Measurements from ENCODE around the gene MR1. TPM values are rescaled to one million over a fixed set of nuclear protein-coding genes. Genes with fewer than 3 reads are reported as not detected.
A peak's percentile ranks its signal among the peaks of the same experiment; 100 is the strongest.
"Not testable (repeated sequence)": the region's sequence is repeated elsewhere in the genome, so short reads cannot be mapped to it uniquely, and the experiment has no call there.

The MR1 gene
- total RNA-seq, 2 donors from 2014 or later: 19.6 to 30.0 TPM

DNA sequence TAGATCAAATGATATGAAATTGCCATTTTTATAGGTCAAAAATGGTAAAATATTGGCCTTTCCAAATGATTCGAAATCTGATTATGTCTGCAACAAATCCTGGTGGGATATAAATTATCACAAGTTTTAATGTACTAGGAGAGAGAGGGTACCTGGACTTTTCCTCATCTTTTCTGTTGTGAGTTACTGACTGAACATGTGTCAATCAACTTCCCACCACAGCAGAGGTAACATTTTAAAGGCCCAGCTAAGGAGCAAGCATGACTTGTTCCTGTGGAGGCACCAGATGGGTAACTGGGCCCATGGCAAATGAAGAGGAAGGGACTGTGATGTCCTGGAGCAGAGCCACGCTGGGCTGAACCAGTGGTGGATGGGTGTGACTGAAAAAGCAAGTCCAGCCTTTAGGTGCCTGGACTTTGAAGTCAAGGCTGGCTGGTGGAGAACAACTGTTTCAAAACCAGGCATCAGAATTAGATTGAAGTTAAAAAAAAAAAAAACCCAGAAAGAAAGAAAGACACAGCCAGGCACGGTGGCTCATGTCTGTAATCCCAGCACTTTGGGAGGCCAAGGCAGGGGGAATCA is 6.6 kb downstream of the MR1 start:
- Histone ChIP-seq H3K9me3 (no peaks in the 10 kb centered on the region), H3K4me3 (no peak overlapping the region), H3K4me1 (ENCODE audit: control insufficient read depth in 1 of 2, low read depth in 2 of 2) (peaks cover 24 to 33% of the 10 kb centered on the region in 2 donors), H3K36me3 (no peaks in the 10 kb centered on the region), H3K27ac (peak overlapping the region in 1 of 2 donors; percentile 53), H3K27me3 (replicated peaks; ENCODE audit: insufficient read depth) (no peaks in the 10 kb centered on the region)
- DNase-seq (ENCODE audit: low spot score) (no peak), ATAC-seq (ENCODE audit: insufficient number of reproducible peaks, low FRiP score, low read depth) (no peak)
- TF ChIP-seq, protein P1, sequence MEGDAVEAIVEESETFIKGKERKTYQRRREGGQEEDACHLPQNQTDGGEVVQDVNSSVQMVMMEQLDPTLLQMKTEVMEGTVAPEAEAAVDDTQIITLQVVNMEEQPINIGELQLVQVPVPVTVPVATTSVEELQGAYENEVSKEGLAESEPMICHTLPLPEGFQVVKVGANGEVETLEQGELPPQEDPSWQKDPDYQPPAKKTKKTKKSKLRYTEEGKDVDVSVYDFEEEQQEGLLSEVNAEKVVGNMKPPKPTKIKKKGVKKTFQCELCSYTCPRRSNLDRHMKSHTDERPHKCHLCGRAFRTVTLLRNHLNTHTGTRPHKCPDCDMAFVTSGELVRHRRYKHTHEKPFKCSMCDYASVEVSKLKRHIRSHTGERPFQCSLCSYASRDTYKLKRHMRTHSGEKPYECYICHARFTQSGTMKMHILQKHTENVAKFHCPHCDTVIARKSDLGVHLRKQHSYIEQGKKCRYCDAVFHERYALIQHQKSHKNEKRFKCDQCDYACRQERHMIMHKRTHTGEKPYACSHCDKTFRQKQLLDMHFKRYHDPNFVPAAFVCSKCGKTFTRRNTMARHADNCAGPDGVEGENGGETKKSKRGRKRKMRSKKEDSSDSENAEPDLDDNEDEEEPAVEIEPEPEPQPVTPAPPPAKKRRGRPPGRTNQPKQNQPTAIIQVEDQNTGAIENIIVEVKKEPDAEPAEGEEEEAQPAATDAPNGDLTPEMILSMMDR (IDR thresholded peaks at IDR 0.05): no peak

DNA sequence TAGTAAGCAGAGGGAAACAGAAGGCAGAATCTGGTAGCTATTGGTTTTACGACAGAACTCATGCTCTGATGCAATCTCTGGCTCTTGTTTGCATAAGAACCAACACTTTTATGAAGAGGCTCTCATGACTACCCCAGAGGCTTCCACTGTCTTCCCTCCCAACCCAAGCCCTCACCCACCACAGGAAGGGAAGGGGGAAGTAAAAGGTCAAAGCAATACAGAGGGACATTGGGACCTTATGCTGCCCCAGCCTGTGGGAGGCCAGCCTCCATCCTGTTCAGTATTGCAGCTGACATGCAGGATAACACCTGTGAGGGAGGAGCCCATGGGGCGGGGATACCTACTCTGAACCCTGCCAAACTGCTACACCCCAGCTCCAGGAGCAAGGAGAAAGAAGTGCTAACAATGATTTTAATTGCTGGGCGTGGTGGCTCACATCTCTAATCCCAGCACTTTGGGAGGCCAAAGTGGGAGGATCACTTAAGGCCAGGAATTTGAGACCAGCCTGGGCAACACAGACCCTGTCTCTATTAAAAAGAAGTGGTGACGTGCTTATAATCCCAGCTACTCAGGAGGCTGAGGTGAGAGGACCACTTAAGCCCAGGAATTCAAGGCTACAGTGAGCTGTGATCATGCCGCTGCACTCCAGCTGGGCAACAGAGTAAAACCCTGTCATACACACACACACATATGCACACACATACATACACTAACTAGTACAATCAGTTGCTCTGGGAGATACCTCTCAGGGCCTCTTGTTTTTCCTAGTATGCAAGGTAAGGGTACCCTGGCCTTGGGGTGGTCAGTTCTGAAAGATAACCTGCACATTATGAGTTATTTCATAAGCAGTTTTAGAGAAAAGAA is 9.5 kb downstream of the MR1 start:
- H3K4me1 ChIP-seq (ENCODE audit: control insufficient read depth in 1 of 2, low read depth in 2 of 2): peaks cover 10 to 16% of the 10 kb centered on the region in 2 donors
- H3K27ac ChIP-seq: no peak overlapping the region
- H3K27me3 ChIP-seq (replicated peaks; ENCODE audit: insufficient read depth): no peaks in the 10 kb centered on the region
- peaks cover 5% of the 10 kb centered on the region for H3K36me3 ChIP-seq
- no peak overlapping the region for H3K4me3 ChIP-seq
- DNase-seq (ENCODE audit: low spot score) (no peak), ATAC-seq (ENCODE audit: insufficient number of reproducible peaks, low FRiP score, low read depth) (no peak)
- TF ChIP-seq, protein P1 (IDR thresholded peaks at IDR 0.05): no peak
- no peaks in the 10 kb centered on the region for H3K9me3 ChIP-seq

DNA sequence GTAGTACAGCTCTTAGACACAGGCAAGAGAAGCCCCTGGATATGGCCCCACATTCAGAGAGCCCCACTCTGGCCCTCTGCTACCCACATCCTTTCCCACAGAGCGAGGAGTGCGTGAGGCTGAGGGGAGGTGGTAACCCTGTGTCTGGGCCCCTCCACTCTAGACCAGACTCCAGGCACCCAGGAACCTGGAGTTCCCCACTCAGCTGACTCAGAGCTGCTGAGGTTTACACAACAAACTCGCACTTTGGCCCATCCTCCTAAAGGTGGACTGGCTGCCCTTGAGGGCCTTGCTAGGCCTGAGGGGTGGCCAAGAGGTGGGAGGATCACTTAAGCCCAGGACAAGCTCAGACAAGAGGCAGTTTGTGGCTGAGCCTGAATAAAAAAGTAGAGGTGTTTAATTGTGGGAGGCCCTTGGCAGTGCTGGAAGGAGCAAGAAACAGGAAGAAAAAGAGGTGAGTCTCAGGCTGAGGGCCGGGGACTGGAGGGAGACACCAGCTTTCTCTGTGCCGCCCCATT is 10.7 kb downstream of the MR1 start:
- no peaks in the 10 kb centered on the region for H3K9me3 ChIP-seq
- no peak for DNase-seq (ENCODE audit: low spot score)
- no peak overlapping the region for H3K4me3 ChIP-seq
- H3K4me1 ChIP-seq (ENCODE audit: control insufficient read depth in 1 of 2, low read depth in 2 of 2): peaks cover 10 to 16% of the 10 kb centered on the region in 2 donors
- H3K36me3 ChIP-seq: peaks cover 5% of the 10 kb centered on the region
- H3K27me3 ChIP-seq (replicated peaks; ENCODE audit: insufficient read depth): no peaks in the 10 kb centered on the region
- no peak for ATAC-seq (ENCODE audit: insufficient number of reproducible peaks, low FRiP score, low read depth)
- TF ChIP-seq, protein P1 (IDR thresholded peaks at IDR 0.05): no peak
- H3K27ac ChIP-seq: no peak overlapping the region

DNA sequence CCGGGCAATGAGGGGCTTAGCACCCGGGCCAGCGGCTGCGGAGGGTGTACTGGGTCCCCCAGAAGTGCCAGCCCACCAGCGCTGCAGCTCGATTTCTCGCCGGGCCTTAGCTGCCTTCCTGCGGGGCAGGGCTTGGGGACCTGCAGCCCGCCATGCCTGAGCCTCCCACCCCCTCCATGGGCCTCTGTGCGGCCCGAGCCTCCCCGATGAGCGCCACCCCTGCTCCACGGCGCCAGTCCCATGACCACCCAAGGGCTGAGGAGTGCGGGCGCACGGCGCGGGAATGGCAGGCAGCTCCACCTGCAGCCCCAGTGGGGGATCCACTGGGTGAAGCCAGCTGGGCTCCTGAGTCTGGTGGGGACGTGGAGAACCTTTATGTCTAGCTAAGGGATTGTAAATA is 12.2 kb downstream of the MR1 start:
- not testable (repeated sequence) for DNase-seq (ENCODE audit: low spot score); ATAC-seq (ENCODE audit: insufficient number of reproducible peaks, low FRiP score, low read depth); H3K4me3 ChIP-seq; H3K27me3 ChIP-seq (replicated peaks; ENCODE audit: insufficient read depth); H3K27ac ChIP-seq; H3K9me3 ChIP-seq; H3K36me3 ChIP-seq
- H3K4me1 ChIP-seq (ENCODE audit: control insufficient read depth in 1 of 2, low read depth in 2 of 2): peaks cover 10% of the 10 kb centered on the region in 2 donors

DNA sequence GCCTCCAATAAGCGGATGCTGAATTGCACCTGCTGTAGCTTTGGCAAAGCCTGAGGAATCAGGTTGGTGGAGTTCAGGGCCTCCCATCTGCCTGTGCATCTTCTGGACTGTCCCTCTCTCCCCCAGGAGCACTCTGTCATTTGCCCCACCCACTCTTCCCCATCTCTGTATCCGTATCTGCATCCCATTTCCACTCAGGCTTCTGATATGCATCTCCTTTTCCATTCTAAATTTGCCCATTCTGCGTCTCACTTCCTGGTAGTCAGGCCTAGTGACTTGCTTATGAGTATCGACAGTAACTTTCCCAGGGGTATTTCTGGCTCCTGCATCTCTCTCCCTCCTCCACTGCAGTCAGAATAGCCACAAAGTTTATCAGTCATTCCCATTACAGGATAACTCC is 15.6 kb downstream of the MR1 start:
- TF ChIP-seq, protein P1 (IDR thresholded peaks at IDR 0.05): no peak

More for the DNA sequence above, 15.6 kb downstream of the MR1 start:
- H3K27me3 ChIP-seq (replicated peaks; ENCODE audit: insufficient read depth): no peaks in the 10 kb centered on the region
- H3K9me3 ChIP-seq: no peaks in the 10 kb centered on the region
- no peaks in the 10 kb centered on the region for H3K4me1 ChIP-seq (ENCODE audit: control insufficient read depth in 1 of 2, low read depth in 2 of 2)
- H3K36me3 ChIP-seq: peaks cover 13% of the 10 kb centered on the region
- no peak for ATAC-seq (ENCODE audit: insufficient number of reproducible peaks, low FRiP score, low read depth)
- no peak overlapping the region for H3K27ac ChIP-seq
- H3K4me3 ChIP-seq: no peak overlapping the region
- no peak for DNase-seq (ENCODE audit: low spot score)

Data from thoracic aorta (tissue), 2 donors.